Suprapubic skin (tissue), 4 donors: ENCODE measurements around the gene ARG1.

Experiments
- CTCF ChIP-seq, 2 donors: fragments of 200-600 bp in 1 of 2; fragments of 450-650 bp in 1 of 2; sonication (generic) in 1 of 2; IDR thresholded peaks; one replicate each; pipeline ENCODE4 v1.5.1; 2016 to 2019; ENCODE audit warnings: antibody characterized with exemption in 2 of 2, mild to moderate bottlenecking in 1 of 2, moderate library complexity in 1 of 2
- EP300 ChIP-seq: sonication (generic); formaldehyde crosslinking; IDR thresholded peaks from one replicate; pipeline ENCODE4 v1.6.1; 2017; ENCODE audit warnings: antibody characterized with exemption
- POLR2A ChIP-seq, 2 donors: fragments of 450-650 bp; IDR thresholded peaks; one replicate each; pipeline ENCODE4 v1.6.1; 2017; ENCODE audit warnings: antibody characterized with exemption in 2 of 2, mild to moderate bottlenecking in 2 of 2, moderate library complexity in 2 of 2
- POLR2AphosphoS5 ChIP-seq, 3 donors: sonication (generic); formaldehyde crosslinking; IDR thresholded peaks; one replicate each; pipeline ENCODE4 v1.6.1; 2017; ENCODE audit warnings: antibody characterized with exemption in 3 of 3

- TF ChIP-seq CTCF (IDR thresholded peaks at IDR 0.05) (no peak), POLR2A (IDR thresholded peaks at IDR 0.05) (no peak), POLR2AphosphoS5 (IDR thresholded peaks at IDR 0.05) (no peak), EP300 (no peak)
These were observed 40.4 kb upstream of the ARG1 start for GRCh38 chr6:131532580-131533039.
